ENCODE results near the gene STXBP1. TPM values are rescaled to one million over a fixed set of nuclear protein-coding genes. Genes with fewer than 3 reads are reported as not detected.

Gene STXBP1
- total and polyA plus RNA-seq, 2 of the 13 experiments (the other 11 are each of a cell fraction or from before 2014, with no cell fraction given) = 2.9 TPM

- TF ChIP-seq ZNF556 (CRISPR knock-in tag; IDR thresholded peaks at IDR 0.05; ENCODE audit: borderline replicate concordance) (0 out of 2 replicates have a peak, but pooled peaks have one; percentile 46), ZNF18 (CRISPR knock-in tag; IDR thresholded peaks at IDR 0.05; ENCODE audit: insufficient replicate concordance) (no peak), ZNF768 (CRISPR knock-in tag; IDR thresholded peaks at IDR 0.05) (peak; percentile 49), FOXO1 (CRISPR knock-in tag; IDR thresholded peaks at IDR 0.05) (peak; percentile 47; the same call in 1 of the 2 replicates), RBFOX2 (IDR thresholded peaks at IDR 0.05; ENCODE audit: low read depth, low read length) (peak; percentile 28; the same call in 1 of the 2 replicates), HHEX (CRISPR knock-in tag; IDR thresholded peaks at IDR 0.05) (no peak), THAP9 (CRISPR knock-in tag; IDR thresholded peaks at IDR 0.05; ENCODE audit: borderline replicate concordance) (0 out of 2 replicates have a peak, but pooled peaks have one; percentile 32), KLF16 (CRISPR knock-in tag; IDR thresholded peaks at IDR 0.05) (0 out of 4 replicates have a peak, but pooled peaks of 1 of the 2 experiments have one; percentile 19), NBN (conservative IDR thresholded peaks at IDR 0.05) (no peak), ZNF331 (CRISPR knock-in tag; IDR thresholded peaks at IDR 0.05) (peak; percentile 63; the same call in 1 of the 2 replicates)
- TF ChIP-seq, protein P1, sequence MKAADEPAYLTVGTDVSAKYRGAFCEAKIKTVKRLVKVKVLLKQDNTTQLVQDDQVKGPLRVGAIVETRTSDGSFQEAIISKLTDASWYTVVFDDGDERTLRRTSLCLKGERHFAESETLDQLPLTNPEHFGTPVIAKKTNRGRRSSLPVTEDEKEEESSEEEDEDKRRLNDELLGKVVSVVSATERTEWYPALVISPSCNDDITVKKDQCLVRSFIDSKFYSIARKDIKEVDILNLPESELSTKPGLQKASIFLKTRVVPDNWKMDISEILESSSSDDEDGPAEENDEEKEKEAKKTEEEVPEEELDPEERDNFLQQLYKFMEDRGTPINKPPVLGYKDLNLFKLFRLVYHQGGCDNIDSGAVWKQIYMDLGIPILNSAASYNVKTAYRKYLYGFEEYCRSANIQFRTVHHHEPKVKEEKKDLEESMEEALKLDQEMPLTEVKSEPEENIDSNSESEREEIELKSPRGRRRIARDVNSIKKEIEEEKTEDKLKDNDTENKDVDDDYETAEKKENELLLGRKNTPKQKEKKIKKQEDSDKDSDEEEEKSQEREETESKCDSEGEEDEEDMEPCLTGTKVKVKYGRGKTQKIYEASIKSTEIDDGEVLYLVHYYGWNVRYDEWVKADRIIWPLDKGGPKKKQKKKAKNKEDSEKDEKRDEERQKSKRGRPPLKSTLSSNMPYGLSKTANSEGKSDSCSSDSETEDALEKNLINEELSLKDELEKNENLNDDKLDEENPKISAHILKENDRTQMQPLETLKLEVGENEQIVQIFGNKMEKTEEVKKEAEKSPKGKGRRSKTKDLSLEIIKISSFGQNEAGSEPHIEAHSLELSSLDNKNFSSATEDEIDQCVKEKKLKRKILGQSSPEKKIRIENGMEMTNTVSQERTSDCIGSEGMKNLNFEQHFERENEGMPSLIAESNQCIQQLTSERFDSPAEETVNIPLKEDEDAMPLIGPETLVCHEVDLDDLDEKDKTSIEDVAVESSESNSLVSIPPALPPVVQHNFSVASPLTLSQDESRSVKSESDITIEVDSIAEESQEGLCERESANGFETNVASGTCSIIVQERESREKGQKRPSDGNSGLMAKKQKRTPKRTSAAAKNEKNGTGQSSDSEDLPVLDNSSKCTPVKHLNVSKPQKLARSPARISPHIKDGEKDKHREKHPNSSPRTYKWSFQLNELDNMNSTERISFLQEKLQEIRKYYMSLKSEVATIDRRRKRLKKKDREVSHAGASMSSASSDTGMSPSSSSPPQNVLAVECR (CRISPR knock-in tag; IDR thresholded peaks at IDR 0.05; ENCODE audit: borderline replicate concordance) = peak; percentile 65; the same call in 1 of the 2 replicates
- TF ChIP-seq, protein P2, sequence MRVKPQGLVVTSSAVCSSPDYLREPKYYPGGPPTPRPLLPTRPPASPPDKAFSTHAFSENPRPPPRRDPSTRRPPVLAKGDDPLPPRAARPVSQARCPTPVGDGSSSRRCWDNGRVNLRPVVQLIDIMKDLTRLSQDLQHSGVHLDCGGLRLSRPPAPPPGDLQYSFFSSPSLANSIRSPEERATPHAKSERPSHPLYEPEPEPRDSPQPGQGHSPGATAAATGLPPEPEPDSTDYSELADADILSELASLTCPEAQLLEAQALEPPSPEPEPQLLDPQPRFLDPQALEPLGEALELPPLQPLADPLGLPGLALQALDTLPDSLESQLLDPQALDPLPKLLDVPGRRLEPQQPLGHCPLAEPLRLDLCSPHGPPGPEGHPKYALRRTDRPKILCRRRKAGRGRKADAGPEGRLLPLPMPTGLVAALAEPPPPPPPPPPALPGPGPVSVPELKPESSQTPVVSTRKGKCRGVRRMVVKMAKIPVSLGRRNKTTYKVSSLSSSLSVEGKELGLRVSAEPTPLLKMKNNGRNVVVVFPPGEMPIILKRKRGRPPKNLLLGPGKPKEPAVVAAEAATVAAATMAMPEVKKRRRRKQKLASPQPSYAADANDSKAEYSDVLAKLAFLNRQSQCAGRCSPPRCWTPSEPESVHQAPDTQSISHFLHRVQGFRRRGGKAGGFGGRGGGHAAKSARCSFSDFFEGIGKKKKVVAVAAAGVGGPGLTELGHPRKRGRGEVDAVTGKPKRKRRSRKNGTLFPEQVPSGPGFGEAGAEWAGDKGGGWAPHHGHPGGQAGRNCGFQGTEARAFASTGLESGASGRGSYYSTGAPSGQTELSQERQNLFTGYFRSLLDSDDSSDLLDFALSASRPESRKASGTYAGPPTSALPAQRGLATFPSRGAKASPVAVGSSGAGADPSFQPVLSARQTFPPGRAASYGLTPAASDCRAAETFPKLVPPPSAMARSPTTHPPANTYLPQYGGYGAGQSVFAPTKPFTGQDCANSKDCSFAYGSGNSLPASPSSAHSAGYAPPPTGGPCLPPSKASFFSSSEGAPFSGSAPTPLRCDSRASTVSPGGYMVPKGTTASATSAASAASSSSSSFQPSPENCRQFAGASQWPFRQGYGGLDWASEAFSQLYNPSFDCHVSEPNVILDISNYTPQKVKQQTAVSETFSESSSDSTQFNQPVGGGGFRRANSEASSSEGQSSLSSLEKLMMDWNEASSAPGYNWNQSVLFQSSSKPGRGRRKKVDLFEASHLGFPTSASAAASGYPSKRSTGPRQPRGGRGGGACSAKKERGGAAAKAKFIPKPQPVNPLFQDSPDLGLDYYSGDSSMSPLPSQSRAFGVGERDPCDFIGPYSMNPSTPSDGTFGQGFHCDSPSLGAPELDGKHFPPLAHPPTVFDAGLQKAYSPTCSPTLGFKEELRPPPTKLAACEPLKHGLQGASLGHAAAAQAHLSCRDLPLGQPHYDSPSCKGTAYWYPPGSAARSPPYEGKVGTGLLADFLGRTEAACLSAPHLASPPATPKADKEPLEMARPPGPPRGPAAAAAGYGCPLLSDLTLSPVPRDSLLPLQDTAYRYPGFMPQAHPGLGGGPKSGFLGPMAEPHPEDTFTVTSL (CRISPR knock-in tag; IDR thresholded peaks at IDR 0.05; ENCODE audit: borderline replicate concordance) = peak; percentile 63; the same call in 1 of the 2 replicates
Observed at GRCh38 chr9:127578952-127579853, 32.9 kb upstream of the STXBP1 start (continued).

Data from HepG2 (cell line).